CD4-positive, alpha-beta T cell treated with Interleukin-1 beta for 1 hour (primary cell): ENCODE data around the gene ATPAF1.

Experiments used
- DNase-seq, 2 donors: peaks; one replicate each; pipeline ENCODE4 v3.0.0-alpha.2; 2020 to 2022

The ATPAF1 gene

DNA sequence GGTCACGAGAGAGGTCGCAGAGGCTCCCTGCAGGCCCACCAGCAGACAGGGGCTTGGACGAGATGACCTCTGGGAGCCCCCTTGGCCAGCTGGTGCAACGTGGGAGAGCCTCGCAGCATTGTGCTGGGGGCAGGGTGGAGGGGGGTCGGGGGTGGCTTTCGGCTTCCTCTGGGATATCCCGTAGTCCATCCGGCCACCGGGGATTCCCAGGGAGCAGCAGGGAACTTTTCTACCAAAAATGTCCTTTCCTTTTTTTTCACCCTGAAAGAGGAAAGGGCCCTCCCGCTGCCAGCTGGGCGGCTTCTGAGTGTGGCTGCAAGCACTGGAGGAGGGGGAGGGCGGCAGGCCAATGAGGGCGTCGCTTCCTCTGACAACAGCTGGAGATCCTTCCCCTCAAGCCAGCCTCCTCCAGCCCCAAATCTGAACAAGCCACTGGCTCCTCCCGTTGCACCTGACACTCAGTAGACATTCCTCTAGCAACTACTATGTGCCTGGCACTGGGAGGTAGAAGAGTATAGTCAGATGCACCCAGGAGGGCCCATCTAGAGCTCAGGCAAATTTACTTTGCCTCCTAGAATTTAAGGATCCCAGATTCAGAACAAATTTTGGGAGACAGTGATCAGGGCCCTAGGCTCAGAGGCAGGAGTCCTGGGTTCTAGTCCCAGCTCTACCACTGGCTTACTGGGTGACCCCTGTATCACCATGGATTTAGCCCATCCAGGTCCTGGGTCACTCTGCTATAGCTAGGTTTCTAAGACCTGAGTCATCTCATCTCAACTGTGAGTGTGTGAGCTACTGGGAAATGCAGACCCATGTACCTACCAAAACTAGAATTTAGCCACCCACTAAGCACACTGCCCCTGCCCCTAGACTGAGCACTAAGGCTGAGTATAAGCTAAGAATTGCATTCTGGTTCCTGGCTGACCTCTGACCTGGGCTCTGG is 54.2 kb downstream of the ATPAF1 start:
- peak; percentile 37 to 58 for DNase-seq

DNA sequence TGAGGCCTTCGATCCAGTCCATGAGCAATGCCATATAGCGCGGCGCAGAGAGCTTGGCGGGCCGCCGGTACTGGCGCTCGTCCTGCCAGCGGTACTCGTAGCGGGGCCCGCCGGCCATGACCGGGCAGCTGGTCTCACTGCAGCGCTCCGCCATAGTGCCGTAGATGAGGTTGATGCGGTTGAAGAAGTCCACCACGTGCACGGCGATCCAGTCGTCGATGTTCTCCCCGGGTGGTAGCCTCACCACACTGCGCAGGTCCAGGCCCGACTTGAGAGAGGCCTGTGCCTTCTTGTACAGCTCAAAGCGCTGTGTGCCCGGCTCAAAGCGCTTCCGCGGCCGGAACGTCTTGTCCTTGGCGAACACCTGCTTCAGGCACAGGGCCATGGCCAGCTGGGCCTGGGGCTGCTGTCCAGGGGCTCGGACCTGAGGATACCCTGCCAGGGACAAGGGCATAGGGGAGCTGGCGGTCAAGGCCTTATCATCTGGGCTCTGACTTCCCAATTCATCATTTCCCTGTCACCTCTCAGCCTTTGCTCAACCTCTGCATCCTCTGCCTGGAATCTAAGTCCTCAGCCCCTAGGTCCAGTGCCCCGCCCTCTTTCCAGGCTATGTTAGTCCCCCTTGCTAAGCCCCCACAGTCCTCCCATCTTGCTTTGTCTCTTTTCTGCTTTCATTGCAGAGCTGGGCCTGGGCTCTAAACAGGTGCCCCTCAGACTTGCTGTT is 55.1 kb downstream of the ATPAF1 start:
- DNase-seq = no peak

DNA sequence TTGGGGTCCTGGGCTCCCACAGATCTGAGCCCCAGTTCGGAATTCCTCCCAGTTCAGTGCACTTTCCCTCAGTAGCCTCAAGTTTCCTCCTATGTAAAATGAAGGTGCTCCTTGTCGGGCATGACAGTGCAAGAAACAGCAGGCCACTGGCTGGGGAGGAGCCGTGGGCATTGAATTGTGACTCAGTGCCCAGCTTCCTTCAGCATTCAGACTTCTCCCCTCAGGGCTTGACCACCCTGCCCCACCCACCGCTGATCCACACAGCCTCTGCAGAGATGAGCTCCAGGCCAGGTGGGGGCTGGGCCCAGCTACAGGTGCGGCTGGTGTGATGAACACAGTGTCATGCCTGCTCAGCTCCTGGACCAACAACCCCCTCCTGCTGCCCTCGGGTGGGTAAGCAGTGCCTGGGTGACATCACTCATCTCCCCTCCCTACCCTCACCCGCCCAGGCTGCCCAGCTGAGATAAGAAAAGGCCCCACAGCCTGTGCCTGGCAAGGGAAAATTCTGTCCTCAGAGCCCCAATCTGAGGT is 56.4 kb downstream of the ATPAF1 start:
- DNase-seq = no peak

DNA sequence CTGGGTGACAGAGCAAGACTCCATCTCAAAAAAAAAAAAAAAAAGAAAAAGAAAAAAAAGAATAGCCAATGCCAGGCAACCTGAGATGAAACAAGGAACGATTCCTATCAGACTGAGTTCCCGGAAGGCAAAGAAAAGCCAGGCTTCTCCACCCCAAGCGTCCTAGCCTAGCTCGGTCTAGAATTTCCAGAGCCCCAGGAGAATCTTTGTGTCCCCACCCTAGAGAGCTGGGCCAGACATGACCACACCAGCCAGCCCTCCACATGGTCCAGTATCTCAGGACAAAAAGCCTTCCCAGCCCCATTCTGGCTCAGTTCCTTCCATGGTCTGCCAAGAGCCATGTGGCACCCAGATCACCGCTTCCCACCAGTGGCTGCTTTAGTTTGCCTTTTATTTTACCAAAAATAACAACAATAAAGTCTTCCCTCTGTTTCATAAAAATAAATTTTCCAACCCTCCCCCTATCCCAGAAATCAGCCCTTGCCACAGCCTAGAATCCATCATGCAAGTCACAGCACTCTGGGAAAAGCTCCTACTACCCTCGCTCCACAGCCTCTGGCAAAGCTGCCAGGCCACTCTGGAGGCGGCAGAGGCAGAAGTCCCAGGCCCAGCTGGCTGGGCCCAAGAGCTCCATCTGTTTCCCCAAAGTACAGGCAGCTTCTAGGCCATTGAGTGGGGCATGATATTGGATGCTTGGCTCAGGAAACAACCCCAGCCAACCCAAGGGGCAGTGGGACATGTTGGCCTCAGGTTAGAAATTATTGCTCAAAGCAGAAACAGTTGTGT is 60.6 kb downstream of the ATPAF1 start:
- DNase-seq = no peak

DNA sequence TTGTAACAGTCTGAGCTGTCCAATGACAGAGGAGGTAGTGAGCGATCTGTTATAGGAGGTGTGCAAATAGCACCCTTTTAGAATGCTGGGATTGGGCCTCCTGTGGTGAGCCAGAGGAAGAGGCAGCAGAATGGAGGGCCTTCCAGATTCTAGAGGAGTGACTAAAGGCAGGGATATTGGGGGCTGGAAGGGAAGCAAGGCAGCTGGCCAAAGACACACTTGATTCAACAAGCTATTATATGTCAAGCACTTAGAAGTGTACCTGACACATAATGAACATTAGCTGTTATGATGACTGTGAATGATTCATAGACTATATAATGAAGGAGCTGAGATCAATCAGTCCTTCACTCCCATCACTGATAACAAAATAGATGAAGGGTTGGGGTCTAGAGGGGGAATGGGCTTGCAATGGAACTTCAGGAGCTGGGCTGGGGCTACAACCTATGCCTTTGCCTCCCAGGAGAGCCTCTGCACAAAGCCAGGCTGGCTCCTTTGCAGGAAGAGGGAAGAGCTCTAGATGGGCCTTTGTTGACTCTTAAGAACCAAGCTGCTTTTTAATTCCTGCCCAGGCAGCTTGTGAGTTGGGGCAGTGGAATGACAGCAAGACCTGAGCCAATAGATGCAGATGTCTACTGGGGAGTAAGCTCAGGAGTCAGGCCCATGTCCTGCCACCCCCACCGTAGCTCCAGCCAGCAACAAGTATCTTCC is 61.8 kb downstream of the ATPAF1 start:
- DNase-seq = no peak

DNA sequence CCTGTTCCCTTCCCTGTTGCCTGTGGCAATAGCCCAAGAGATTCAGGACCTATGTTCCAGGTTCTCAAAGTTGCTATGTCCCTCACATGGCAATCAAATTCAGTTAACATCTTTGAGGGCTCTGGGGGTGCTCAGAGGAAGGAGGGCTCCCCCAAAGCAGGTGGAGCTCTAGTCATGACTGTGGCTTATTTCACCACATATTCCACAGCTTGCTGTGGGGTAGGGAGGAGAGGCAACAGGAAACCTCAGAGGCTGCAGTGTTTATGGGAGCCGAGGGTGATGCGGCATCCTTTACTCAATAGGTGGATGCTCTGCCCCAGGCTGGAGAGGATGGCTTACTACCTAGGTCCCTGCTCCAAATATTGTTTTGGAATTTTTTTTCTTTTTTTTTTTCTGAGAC is 62.9 kb downstream of the ATPAF1 start:
- peak in 1 of 2 donors; percentile 37 for DNase-seq

DNA sequence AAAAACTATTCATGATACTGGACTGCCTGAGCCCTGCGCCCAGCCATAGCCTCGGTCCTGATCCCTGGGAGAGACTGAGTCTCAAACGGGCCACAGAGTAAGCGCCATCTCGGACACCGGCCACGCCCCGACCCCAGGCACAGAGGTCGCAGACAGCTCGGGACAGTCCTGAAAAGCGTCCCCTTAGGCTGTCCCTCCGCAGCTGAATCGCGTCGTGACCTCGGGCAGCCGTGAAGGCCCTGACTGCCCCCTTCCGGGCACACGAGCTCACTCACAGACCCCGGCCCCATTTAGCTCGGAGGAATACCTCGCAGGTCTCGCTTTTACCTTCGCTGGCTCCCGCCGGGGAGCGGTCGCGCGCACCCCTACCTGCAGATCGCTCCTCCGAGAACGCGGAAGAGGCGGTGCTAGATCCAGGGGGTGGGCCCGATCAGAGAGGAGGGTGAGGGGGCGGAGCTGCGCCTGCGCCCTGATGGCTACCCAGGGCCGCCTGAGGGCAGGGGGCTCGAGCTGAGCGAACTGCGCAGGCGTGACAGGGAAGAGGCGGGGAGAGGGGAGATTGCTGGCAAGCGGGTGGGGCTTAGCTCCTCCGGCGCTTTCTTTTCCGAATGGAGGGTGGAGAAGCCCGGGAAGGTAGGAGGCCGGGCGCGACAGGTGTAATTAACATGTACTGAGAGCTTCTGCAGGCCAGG is 64.2 kb downstream of the ATPAF1 start, which contains the start of gene MKNK1:
TSS of gene MKNK1 (minus strand) at position 411 of the 692 bp plus-strand sequence. CDS start 20,941 bp downstream, outside the sequence.
- DNase-seq = peak; percentile 97 to 98

DNA sequence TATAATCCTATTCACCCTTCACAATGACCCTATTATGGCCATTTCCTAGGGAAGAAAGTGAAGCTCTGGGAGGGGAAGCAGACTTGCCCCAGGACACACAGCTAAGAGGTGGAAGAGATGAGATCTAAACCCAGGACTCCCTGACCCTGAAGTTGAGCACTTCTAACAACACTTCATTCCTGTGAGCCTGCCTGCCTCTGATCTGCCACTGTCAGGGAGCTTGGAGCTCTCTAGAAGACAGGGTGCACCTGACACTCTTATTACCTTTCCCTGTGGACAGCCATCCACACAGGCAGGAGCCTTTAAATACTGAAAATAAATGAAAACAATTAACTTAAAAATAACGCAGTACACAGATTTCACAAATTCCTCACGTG is 64.7 kb downstream of the ATPAF1 start:
- DNase-seq = no peak

DNA sequence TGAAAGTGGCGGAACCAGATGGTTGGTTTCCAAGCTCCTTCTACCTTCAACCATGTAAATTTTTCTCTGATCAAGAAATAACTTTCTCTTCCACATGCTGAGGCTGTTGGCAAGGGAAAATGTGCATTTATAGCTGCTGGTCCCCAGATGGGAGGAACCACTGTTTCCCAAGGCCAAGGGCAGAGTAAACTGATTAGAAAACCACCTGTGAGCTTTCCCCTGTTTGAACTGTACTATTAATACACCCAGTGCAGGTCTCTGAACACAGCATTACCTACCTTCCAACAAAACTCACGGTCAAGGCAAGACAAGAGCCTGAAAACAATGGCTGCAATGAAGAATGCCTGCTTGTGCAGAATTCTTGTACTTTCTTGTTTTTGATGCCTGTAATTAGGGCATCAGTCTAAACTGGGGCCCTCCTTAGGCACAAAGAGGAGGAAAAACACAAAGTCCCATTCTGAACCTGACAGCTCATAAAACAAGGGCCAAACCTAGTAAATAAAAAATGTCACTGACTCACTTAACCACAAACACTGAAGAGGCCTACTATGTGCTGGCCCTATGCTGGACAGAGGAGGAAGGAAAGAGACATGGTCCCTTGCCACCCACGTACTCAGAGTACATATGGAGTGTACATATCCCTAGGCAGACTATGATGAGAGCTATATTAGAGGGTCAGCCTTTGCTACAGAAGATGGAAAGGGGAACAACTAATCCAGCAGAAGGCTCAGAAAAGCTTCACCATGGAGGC is 66.7 kb downstream of the ATPAF1 start:
- no peak for DNase-seq

DNA sequence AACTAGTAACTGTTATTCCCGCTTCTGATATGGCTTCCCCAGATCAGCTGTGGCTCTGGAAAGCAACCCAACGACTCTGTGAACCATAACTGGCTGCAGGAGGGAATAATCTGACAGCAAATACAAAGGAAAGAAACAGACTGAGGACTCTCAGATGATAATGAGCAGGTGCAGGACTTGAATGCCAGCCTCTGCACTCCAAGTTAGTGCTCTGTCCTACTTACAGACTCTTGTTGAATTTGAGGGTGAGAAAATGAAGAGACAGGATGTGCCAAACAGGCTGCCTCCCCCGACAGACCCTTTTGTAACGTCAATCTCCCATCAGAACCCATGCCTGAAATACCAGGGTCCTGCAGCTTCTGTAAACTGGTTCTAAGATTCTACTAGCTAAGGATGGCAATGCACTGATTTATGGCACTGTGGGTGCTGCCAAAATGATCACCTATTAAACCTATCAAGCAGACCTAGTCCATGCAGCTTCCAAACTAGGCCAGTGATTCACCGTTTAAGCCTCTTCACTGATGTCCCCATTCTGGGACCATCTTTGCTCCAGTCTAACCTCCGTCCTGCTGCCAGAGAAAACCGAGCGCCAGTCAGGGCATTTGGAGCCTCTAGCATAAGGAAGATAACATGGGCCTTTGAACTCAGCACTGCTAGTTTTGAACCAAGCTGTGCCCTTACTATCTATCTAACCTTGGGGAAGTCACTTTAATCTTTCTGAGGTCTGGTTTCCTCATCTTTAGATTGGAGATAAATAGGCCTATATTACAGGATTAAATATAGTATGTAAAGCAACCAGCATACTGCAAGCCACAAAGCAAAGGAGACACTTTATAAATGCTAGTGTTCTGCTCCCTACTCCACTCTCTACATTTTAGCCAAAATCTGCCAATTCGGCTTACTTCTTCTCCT is 68.8 kb downstream of the ATPAF1 start:
- no peak for DNase-seq

DNA sequence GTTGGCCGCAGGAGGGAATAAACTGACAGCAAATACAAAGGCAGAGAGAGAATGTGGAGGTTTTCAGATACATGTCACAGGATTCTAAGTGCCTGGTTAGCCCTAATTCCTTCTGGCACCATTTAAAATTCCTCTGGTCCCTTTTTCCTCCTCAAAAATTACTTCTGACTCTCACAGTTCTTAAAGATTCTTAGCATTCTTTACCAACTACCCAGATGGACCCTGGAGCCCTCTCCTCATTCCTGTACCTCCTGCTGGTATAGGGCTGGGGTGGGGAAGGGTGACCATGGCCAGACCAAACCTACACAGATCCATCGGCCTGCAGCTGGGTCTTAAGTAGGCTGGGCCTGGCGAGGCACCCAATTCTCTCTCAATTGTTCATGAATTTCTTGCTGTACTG is 71.3 kb downstream of the ATPAF1 start:
- DNase-seq = no peak

DNA sequence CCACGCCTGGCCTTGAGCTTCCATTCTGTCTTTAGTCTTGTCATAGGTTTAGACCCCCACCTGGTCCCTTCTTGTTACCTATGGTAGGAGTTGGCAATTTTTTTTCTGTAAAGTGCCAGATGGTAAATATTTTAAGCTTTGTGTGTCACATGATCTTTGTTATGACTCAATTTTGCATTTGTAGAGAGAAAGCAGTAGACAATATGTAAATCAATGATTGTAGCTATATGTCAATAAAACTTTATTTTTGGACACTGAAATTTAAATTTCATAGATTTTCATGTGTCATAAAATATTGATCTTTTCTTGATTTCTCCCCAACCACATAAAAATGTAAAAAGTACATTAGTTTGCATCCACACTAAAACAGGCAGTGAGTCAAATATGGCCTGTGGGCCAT is 72.1 kb downstream of the ATPAF1 start:
- no peak for DNase-seq

DNA sequence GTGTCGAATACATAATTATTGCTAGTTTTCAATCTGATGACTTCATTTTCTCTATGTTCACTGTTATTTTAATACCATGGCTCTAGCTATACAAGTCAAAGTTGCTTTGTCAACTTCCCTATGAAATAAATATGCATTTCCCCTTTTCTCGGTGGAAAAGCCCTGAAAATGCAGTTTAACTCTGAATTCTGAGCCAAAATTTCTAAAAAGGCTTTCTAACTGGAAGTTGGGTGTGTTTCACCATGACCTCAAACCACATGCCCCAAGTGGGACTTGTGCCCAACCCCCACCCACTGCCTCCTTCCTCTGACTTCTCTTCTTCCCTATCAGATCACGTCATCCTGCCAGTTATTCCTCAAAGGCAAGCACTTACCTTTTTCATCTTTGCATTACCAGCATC is 73.0 kb downstream of the ATPAF1 start:
- DNase-seq = peak; percentile 23 to 56

DNA sequence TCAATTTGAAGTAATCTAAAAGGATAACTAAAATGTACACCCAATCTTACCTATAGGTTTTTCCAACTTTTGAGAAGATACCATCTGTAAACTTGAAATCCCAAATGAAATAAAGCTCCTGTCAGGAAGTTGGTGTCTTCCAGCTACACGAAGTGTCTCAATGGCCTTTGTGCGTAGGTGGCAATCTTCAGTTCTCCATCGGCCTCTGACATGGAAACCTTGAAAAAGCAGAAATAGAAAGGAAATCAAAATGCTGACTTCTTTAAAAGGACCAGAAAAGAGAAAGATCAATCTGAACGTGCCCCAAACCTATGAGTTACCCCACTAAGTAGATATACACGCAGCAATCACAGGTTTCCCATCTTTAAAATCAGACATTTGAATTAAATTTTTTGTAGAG is 74.1 kb downstream of the ATPAF1 start:
- DNase-seq = no peak

DNA sequence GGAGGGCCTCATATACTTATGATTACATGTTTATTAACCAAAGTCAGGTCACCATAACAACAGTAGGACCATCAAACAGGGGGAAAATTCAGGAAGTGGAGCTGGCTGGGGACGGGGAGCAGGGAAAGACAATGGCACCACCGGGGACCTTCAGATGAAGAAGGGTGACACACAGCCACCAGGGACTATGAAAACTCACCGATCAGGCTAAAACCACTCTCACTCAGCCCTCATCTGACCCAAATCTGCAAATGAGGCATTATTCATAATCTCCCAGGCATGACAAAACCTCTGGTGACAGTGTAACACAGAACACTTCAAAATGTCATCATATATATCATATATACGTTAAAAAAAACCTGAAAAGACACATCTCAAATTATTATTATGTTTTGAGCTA is 75.3 kb downstream of the ATPAF1 start:
- no peak for DNase-seq

DNA sequence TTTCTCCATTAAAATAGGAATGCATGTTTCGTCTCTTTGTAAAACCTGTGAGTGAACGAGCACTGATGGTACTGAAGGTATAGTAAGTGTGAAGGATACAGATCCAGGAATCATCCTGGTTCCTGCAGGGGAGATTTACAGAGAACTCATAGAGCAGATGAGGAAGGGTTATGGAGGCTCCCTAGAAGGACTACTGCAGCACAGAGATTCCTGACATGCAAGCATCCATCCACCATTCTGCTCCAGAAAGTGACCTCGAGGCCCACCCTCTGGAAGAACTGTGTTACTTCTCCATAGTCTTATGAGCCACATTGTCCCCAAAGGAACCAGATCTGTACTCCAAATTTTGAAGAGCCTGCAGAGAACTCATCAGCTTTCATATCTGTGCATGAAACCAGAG is 78.6 kb downstream of the ATPAF1 start:
- no peak for DNase-seq

DNA sequence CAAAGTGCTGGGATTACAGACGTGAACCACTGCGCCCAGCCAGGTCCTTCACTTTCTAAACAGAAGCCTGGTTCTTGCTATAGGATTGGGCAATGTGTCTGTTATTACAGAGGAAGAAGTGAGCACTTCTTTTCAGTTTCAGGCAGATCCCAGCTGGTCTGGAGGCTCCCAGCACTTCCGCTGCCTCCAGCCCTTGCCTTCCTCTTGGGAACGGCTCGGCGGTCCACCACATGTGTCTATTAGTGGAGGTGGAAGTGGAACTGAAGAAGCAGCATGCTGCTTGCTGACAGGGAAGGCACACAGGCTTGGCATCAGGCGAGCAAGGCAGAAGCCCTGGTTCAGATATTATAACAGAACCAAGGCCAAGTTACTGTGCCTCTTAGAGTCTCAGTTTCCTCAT is 81.1 kb downstream of the ATPAF1 start:
- peak in 1 of 2 donors; percentile 23 for DNase-seq

DNA sequence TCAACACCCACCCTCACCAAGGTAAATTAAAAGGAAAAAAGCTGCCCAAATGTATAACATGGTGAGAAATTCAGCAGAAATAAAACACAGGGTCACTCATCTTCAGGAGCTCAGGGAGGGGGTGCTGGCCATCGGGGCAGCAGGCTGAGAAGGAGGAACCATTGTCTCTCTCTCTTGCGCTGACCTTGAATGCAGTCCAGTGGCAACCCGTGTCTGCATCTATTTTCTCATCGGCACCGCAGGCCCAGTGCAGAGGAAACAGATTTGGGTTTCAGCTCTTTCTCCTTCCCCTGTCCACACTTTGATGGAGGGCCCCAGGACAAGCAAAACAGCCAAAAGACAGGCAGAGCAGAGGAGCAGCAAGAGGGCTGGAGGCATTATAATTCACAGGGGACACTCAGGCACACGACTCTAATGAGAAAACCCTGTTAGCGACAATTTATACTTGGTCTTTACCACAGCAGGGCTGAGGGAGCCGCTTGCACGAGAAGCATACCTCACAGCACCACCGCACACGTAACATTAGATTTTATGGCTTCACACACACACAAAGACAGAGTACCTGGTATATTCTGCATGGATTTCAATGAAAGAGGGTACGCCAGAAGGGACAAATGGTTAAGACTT is 82.7 kb downstream of the ATPAF1 start:
- DNase-seq = no peak

DNA sequence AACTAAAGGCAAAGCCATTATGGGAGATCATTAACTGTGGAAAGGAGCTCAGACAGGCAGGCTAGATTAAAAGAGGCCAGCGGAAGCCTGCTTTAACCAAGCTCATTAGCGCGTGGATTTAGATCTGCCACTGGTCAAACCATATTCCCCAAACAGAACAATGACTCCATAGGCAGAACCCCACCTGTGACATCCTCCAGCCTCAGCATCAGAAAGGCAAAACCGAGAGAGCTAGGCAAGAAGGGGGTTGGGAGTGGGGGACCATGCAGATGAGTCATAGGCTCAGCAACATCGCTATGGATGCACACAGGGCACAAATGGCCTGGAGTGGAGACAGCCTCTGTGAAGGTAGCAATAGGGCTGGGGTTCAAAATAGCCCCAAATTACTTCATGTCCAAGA is 84.7 kb downstream of the ATPAF1 start:
- no peak for DNase-seq
